CD8-positive, alpha-beta memory T cell (primary cell): Measurements from ENCODE around the gene LRP1B. TPM values are rescaled to one million over a fixed set of nuclear protein-coding genes. Genes with fewer than 3 reads are reported as not detected.

Source experiments
- CTCF ChIA-PET: fragments of 350-600 bp; sonication (Branson Sonifier 250); formaldehyde crosslinking; loops from one replicate; lab custom pipeline; 2021; ENCODE audit warnings: antibody characterized with exemption; lab: Charles Lee
- POLR2A ChIA-PET: fragments of 350-600 bp; sonication (Branson Sonifier 250); formaldehyde crosslinking; loops from one replicate; lab custom pipeline; 2021; ENCODE audit warnings: antibody characterized with exemption; lab: Charles Lee
- DNase-seq, 5 donors: peaks; one replicate each; pipeline versions ENCODE4 v3.0.0 to v3.0.0-alpha.2; 2020 to 2022; ENCODE audit warnings: mixed read lengths in 1 of 5
- H3K27ac ChIP-seq: one replicate; pipeline ENCODE4 v1.7.0; 2013; ENCODE audit warnings: low read depth, mild to moderate bottlenecking, low read length, moderate library complexity
- H3K27me3 ChIP-seq: 2 replicates; pipeline ENCODE4 v1.7.0; 2013; ENCODE audit warnings: low read length, mild to moderate bottlenecking; ENCODE audit not compliant: insufficient read depth, poor library complexity, severe bottlenecking
- H3K36me3 ChIP-seq: 2 replicates; pipeline ENCODE4 v1.7.0; 2013; ENCODE audit warnings: mild to moderate bottlenecking, low read length, moderate library complexity; ENCODE audit not compliant: insufficient read depth
- H3K4me1 ChIP-seq: 2 replicates; pipeline ENCODE4 v1.7.0; 2013; ENCODE audit warnings: mild to moderate bottlenecking, low read length, moderate library complexity; ENCODE audit not compliant: insufficient read depth
- H3K4me3 ChIP-seq: 2 replicates; pipeline ENCODE4 v1.7.0; 2013; ENCODE audit warnings: mild to moderate bottlenecking, low read length
- H3K9me3 ChIP-seq: 2 replicates; pipeline ENCODE4 v1.7.0; 2013; ENCODE audit warnings: mild to moderate bottlenecking, low read length
- H3K27ac Mint-ChIP-seq, 8 donors: one replicate each; pipeline ENCODE4 v1.8.0; 2020 to 2021; ENCODE audit warnings: mixed read lengths in 8 of 8, mild to moderate bottlenecking in 6 of 8, inconsistent platforms in 3 of 8, moderate library complexity in 3 of 8
- H3K27me3 Mint-ChIP-seq, 2 donors: one replicate each; pipeline ENCODE4 v1.8.0; 2020 to 2021; ENCODE audit warnings: mixed read lengths in 2 of 2, mild to moderate bottlenecking in 1 of 2, moderate library complexity in 1 of 2
- H3K36me3 Mint-ChIP-seq, 3 donors: one replicate each; pipeline ENCODE4 v1.8.0; 2020 to 2021; ENCODE audit warnings: mixed read lengths in 3 of 3, inconsistent platforms in 1 of 3, mild to moderate bottlenecking in 1 of 3
- H3K4me1 Mint-ChIP-seq, 3 donors: one replicate each; pipeline ENCODE4 v1.8.0; 2020 to 2021; ENCODE audit warnings: mixed read lengths in 3 of 3, inconsistent platforms in 1 of 3, mild to moderate bottlenecking in 1 of 3
- H3K4me3 Mint-ChIP-seq, 7 donors: one replicate each; pipeline ENCODE4 v1.8.0; 2020 to 2021; ENCODE audit warnings: mixed read lengths in 7 of 7, mild to moderate bottlenecking in 6 of 7, moderate library complexity in 4 of 7, inconsistent platforms in 2 of 7
- H3K9me3 Mint-ChIP-seq, 5 donors: one replicate each; pipeline ENCODE4 v1.8.0; 2020 to 2022; ENCODE audit warnings: mixed read lengths in 5 of 5, mild to moderate bottlenecking in 3 of 5, moderate library complexity in 2 of 5, inconsistent platforms in 1 of 5
- polyA plus RNA-seq: library from polyadenylated mRNA; unstranded; fragments of 300-500 nt; fragmentation: Illumina TruSeq; gene quantifications from one replicate; pipeline ENCODE4 v1.2.3, GENCODE V29; 2021
- total RNA-seq, 2 experiments: library from RNA; stranded (reverse); gene quantifications; one replicate each; pipeline ENCODE4 v1.2.3, GENCODE V29; 2021

Gene LRP1B
- total and polyA plus RNA-seq, 3 experiments from 2014 or later, result not detected

- POLR2A ChIA-PET, result no interaction called here
- no peak overlapping the region for H3K4me3 Mint-ChIP-seq
- H3K9me3 Mint-ChIP-seq, result peaks cover 5 to 32% (median 25%) of the 10 kb centered on the region in 5 donors
- no peaks in the 10 kb centered on the region for H3K27me3 Mint-ChIP-seq
- Histone ChIP-seq H3K4me3 (no peak overlapping the region), H3K9me3 (no peaks in the 10 kb centered on the region), H3K27ac (no peak overlapping the region), H3K27me3 (no peaks in the 10 kb centered on the region), H3K36me3 (no peaks in the 10 kb centered on the region), H3K4me1 (no peaks in the 10 kb centered on the region)
- no peak overlapping the region for H3K27ac Mint-ChIP-seq
- DNase-seq, result no peak
- CTCF ChIA-PET, result no interaction called here
- H3K4me1 Mint-ChIP-seq, result no peaks in the 10 kb centered on the region
- no peaks in the 10 kb centered on the region for H3K36me3 Mint-ChIP-seq
Measured at GRCh38 chr2:140734992-140735391, 1395.8 kb downstream of the LRP1B start.

- Histone ChIP-seq H3K36me3 (no peaks in the 10 kb centered on the region), H3K27ac (no peak overlapping the region), H3K9me3 (no peaks in the 10 kb centered on the region), H3K4me1 (no peaks in the 10 kb centered on the region), H3K27me3 (no peaks in the 10 kb centered on the region), H3K4me3 (no peak overlapping the region)
- ChIA-PET CTCF (no interaction called here), POLR2A (no interaction called here)
- H3K27ac Mint-ChIP-seq, result no peak overlapping the region
- no peak overlapping the region for H3K4me3 Mint-ChIP-seq
- no peaks in the 10 kb centered on the region for H3K36me3 Mint-ChIP-seq
- H3K27me3 Mint-ChIP-seq, result no peaks in the 10 kb centered on the region
- no peak for DNase-seq
- H3K9me3 Mint-ChIP-seq, result peaks cover 0 to 28% (median 9%) of the 10 kb centered on the region in 5 donors
- no peaks in the 10 kb centered on the region for H3K4me1 Mint-ChIP-seq
Measured at GRCh38 chr2:140718999-140719398, 1411.8 kb downstream of the LRP1B start.

DNA sequence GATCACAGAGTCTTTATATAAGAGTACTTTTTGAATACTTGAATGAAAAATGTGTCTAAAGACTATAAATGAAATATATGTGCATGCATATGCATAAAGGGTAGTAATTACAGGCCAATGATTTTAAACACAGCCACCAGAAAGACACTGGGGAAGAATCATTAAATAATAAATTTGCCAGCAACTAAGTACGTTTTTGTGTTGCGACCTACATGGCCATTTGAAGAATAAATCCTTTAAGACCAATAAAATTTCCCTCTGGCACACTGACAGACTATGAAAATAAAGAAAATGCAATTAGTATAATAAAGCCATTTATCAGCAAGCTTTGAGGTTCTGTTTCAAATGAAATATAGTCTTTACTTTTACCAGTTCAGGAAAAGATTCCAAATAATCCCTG, 1413.3 kb downstream of the LRP1B start:
- no peak overlapping the region for H3K4me3 Mint-ChIP-seq
- H3K9me3 Mint-ChIP-seq, result peaks cover 0 to 28% (median 7%) of the 10 kb centered on the region in 5 donors
- Histone ChIP-seq H3K4me1 (no peaks in the 10 kb centered on the region), H3K4me3 (no peak overlapping the region), H3K27me3 (no peaks in the 10 kb centered on the region), H3K36me3 (no peaks in the 10 kb centered on the region), H3K27ac (no peak overlapping the region), H3K9me3 (no peaks in the 10 kb centered on the region)
- no peaks in the 10 kb centered on the region for H3K27me3 Mint-ChIP-seq
- H3K27ac Mint-ChIP-seq, result no peak overlapping the region
- H3K4me1 Mint-ChIP-seq, result no peaks in the 10 kb centered on the region
- CTCF ChIA-PET, result no interaction called here
- DNase-seq, result no peak
- POLR2A ChIA-PET, result no interaction called here
- no peaks in the 10 kb centered on the region for H3K36me3 Mint-ChIP-seq

DNA sequence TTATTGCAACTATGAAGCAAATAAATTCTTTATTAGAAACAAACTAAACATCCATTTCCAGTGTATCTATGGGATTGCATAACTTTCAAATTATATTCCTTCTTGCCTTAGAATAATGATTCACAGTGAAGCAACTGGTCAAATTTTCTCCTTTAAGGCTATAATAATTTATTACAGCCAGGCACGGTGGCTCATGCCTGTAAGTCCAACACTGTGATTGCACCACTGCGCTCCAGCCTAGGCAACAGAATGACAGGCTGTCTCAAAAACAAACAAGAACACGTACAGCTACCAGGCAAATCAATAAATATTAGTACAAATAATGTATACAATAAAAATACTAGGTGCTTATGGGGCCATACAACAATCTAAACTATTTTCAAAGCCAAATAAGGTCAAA, 1416.2 kb downstream of the LRP1B start:
- no peaks in the 10 kb centered on the region for H3K36me3 Mint-ChIP-seq
- H3K27ac ChIP-seq, result no peak overlapping the region
- CTCF ChIA-PET, result no interaction called here
- H3K4me1 ChIP-seq, result no peaks in the 10 kb centered on the region
- no peaks in the 10 kb centered on the region for H3K9me3 ChIP-seq
- DNase-seq, result no peak
- no peak overlapping the region for H3K4me3 ChIP-seq
- H3K27ac Mint-ChIP-seq, result peak overlapping the region in 1 of 8 donors; percentile 39
- H3K36me3 ChIP-seq, result no peaks in the 10 kb centered on the region
- no peak overlapping the region for H3K4me3 Mint-ChIP-seq
- POLR2A ChIA-PET, result no interaction called here
- no peaks in the 10 kb centered on the region for H3K4me1 Mint-ChIP-seq
- no peaks in the 10 kb centered on the region for H3K27me3 Mint-ChIP-seq
- no peaks in the 10 kb centered on the region for H3K27me3 ChIP-seq
- H3K9me3 Mint-ChIP-seq, result peaks cover 0 to 23% (median 8%) of the 10 kb centered on the region in 5 donors

- Mint-ChIP-seq H3K27me3 (no peaks in the 10 kb centered on the region), H3K4me1 (no peaks in the 10 kb centered on the region), H3K9me3 (peaks cover 0 to 20% (median 3%) of the 10 kb centered on the region in 5 donors), H3K27ac (no peak overlapping the region), H3K36me3 (no peaks in the 10 kb centered on the region), H3K4me3 (no peak overlapping the region)
- DNase-seq, result no peak
- H3K9me3 ChIP-seq, result no peaks in the 10 kb centered on the region
- CTCF ChIA-PET, result no interaction called here
- H3K27ac ChIP-seq, result no peak overlapping the region
- POLR2A ChIA-PET, result no interaction called here
- no peaks in the 10 kb centered on the region for H3K36me3 ChIP-seq
- no peak overlapping the region for H3K4me3 ChIP-seq
- no peaks in the 10 kb centered on the region for H3K4me1 ChIP-seq
- no peaks in the 10 kb centered on the region for H3K27me3 ChIP-seq
Measured at GRCh38 chr2:140711867-140712266, 1418.9 kb downstream of the LRP1B start.

GRCh38 chr2:140701726-140702125, 1429.1 kb downstream of the LRP1B start:
- ChIA-PET CTCF (no interaction called here), POLR2A (no interaction called here)
- no peaks in the 10 kb centered on the region for H3K4me1 ChIP-seq
- Mint-ChIP-seq H3K27ac (no peak overlapping the region), H3K4me3 (no peak overlapping the region), H3K9me3 (peaks cover 0 to 7% (median 2%) of the 10 kb centered on the region in 5 donors), H3K27me3 (no peaks in the 10 kb centered on the region), H3K36me3 (no peaks in the 10 kb centered on the region), H3K4me1 (no peaks in the 10 kb centered on the region)
- H3K27ac ChIP-seq, result no peak overlapping the region
- no peak for DNase-seq
- no peaks in the 10 kb centered on the region for H3K36me3 ChIP-seq
- no peaks in the 10 kb centered on the region for H3K9me3 ChIP-seq
- no peaks in the 10 kb centered on the region for H3K27me3 ChIP-seq
- H3K4me3 ChIP-seq, result no peak overlapping the region

- no peak overlapping the region for H3K27ac ChIP-seq
- Mint-ChIP-seq H3K4me1 (no peaks in the 10 kb centered on the region), H3K36me3 (no peaks in the 10 kb centered on the region), H3K9me3 (peaks cover 0 to 16% (median 5%) of the 10 kb centered on the region in 5 donors), H3K27ac (no peak overlapping the region), H3K27me3 (no peaks in the 10 kb centered on the region), H3K4me3 (no peak overlapping the region)
- DNase-seq, result no peak
- no peaks in the 10 kb centered on the region for H3K36me3 ChIP-seq
- H3K27me3 ChIP-seq, result no peaks in the 10 kb centered on the region
- H3K9me3 ChIP-seq, result no peaks in the 10 kb centered on the region
- no peaks in the 10 kb centered on the region for H3K4me1 ChIP-seq
- CTCF ChIA-PET, result no interaction called here
- H3K4me3 ChIP-seq, result no peak overlapping the region
- POLR2A ChIA-PET, result no interaction called here
Measured at GRCh38 chr2:140698636-140699035, 1432.2 kb downstream of the LRP1B start.

DNA sequence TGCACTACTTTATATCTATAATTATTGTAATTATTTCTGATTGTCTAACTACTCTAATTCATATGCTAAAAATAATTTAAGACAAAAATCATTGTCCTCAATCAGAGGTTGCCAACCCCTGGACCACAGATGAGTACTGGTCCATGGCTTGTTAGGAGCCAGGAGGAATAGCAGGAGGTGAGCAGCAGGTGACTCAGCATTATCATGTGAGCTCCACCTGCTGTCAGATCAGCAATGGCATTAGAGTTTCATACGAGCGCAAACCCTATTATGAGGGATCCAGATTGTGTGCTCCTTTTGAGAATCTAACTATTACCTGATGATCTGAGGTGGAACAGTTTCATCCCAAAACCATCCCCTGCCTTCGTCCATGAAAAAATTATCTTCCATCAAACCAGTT, 1434.4 kb downstream of the LRP1B start:
- Mint-ChIP-seq H3K27ac (no peak overlapping the region), H3K4me3 (no peak overlapping the region), H3K9me3 (peaks cover 0 to 26% (median 0%) of the 10 kb centered on the region in 5 donors), H3K4me1 (no peaks in the 10 kb centered on the region), H3K36me3 (no peaks in the 10 kb centered on the region), H3K27me3 (no peaks in the 10 kb centered on the region)
- DNase-seq, result no peak
- no peaks in the 10 kb centered on the region for H3K4me1 ChIP-seq
- H3K36me3 ChIP-seq, result no peaks in the 10 kb centered on the region
- no peaks in the 10 kb centered on the region for H3K27me3 ChIP-seq
- ChIA-PET CTCF (no interaction called here), POLR2A (no interaction called here)
- no peak overlapping the region for H3K27ac ChIP-seq
- H3K9me3 ChIP-seq, result no peaks in the 10 kb centered on the region
- H3K4me3 ChIP-seq, result no peak overlapping the region

DNA sequence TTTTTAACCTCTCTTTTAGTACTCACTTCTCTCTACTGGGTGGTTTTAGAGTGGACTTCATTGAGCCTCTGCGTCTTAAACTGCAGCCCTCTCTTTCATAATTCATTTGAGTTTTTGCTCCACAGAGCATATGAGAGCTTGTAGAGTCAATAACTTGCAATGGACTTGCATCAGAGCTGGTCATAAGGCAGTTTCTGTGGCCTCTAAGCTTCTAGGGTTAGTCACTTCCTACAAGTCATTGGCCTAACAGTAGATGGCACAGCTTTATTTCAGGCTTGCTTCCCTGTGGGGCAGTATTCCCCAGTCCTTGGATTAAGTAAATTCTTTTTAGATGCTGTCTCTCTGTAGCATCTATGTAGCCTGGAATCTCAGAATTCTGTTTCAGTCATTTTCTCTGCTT, 1435.7 kb downstream of the LRP1B start:
- CTCF ChIA-PET, result no interaction called here
- Histone ChIP-seq H3K27ac (no peak overlapping the region), H3K27me3 (no peaks in the 10 kb centered on the region), H3K36me3 (no peaks in the 10 kb centered on the region), H3K9me3 (no peaks in the 10 kb centered on the region), H3K4me1 (no peaks in the 10 kb centered on the region), H3K4me3 (no peak overlapping the region)
- DNase-seq, result no peak
- POLR2A ChIA-PET, result no interaction called here
- no peaks in the 10 kb centered on the region for H3K27me3 Mint-ChIP-seq
- H3K36me3 Mint-ChIP-seq, result no peaks in the 10 kb centered on the region
- H3K4me3 Mint-ChIP-seq, result no peak overlapping the region
- H3K27ac Mint-ChIP-seq, result no peak overlapping the region
- no peaks in the 10 kb centered on the region for H3K4me1 Mint-ChIP-seq
- peaks cover under 1 to 27% (median 5%) of the 10 kb centered on the region in 5 donors for H3K9me3 Mint-ChIP-seq
